GM21367 (cell line): ENCODE results near the gene VKORC1.
A peak's percentile ranks its signal among the peaks of the same experiment; 100 is the strongest.
"Not testable (repeated sequence)": the region's sequence is repeated elsewhere in the genome, so short reads cannot be mapped to it uniquely, and the experiment has no call there.

Source experiments
- ATAC-seq: cut with Tn5 transposase; IDR thresholded peaks from one replicate; pipeline ENCODE4 v1.9.1; 2021; ENCODE audit not compliant: unreplicated experiment

Gene VKORC1

DNA sequence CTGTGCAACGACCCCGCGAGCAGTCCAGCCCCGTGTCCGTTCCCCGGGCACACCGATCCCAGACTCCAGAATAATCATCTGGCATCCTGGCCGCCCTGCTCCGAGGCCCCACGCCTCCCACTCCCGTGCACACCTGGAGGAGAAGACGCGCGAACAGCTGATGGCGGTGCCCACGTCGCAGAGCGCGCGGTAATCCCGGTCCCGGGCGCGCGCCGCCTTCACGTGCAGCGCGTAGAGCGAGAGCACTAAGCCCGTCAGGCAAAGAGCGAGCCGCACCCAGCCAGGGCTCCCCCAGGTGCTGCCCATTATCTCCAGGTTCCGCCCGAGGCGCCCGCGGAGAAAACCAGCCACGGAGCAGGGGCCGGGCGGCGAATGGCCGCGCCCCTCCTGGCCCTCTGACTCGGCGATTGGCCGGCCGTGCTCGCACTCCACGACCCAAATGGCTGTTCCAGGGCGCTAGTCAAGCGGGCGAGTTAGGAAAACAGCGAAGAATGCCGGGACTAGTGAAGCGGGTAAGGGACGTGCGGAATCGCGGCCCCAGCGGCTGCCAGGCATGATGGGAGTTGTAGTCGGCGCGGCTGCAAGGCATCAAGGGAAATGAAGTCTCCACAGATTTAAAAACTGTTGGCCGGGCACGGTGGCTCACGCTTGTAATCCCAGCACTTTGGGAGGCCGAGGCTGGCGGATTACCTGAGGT lies at the start of gene VKORC1:
Gene VKORC1 (minus strand): TSS at position 374 of the 697 bp plus-strand sequence. CDS start 68 bp downstream, at position 306.
- peak; percentile 73 for ATAC-seq

GRCh38 chr16:31143694-31144148 lies 49.1 kb upstream of the VKORC1 start:
- ATAC-seq: no peak

DNA sequence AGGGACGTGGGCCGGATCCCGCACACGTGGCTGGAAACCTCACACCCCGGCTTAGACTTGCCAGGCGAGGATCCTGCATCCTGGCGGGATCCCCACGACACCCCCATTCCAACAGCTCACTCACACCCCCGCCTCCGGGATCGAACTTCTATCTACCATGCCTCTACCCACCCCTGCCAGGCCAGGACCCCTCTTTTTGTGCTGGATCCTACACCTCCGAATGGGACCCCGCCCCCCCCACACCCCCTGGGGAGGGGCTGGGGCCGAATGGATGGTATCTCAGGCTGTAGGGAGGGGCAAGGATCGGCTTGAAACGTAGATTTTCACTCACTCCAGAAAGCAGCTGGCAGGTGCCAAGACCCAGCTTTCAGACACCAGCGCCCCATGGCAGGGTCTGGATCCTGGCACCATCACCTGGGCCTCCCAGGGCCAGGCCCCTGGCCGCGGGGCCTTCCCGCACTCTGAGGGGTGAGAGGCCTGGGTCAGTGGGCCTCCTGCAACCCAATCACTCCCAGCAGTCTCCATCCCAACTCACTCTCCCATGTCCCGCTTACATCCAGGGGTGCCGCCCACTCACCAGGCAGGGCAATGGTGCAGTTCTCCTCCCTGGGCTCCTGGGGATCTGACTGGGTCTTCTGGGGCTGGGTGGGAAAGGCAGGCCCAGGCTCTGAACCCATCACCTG lies 48.6 kb upstream of the VKORC1 start:
- ATAC-seq: no peak

DNA sequence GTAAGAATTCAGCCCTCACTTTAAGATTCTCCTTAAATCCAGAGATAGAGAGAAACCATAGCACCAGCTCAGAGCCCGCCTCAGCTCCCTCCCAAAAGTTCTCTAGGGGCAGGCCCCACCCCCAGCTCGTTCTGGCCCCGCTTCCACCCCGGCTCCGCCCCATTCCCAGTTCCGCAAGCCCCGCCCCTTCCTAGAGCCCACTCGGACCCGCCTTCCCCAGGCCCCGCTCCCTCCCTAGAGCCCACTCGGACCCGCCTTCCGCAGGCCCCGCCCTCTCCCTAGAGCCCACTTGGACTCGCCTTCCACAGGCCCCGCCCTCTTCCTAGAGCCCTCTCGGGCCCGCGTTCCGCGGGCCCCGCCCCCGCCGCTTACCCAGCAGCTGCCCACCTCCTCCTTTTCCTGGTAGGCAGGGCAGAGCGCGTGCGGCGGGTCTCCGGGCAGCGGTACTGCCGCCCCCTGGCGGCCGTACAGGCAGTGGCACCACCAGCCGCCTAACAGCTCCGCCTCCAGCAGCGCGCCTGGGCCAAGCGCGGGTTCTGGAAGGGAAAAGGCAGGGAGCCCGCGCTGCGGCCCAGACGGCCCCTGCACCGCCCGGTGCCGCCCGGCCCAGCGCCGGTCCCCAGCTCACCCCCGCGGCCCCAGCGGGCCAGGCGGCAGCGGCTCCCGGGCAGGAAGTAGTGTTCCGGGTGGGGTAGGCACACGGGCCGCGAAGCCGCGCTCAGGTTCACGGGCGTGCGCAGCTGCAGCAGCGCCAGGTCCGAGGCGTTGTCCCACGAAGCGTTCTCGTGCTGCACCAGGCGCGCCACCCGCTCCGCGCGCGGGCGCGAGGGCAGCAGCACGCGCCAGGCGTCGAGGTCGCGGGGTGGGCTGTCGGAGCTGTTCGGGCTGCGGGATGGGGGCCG lies 47.8 kb upstream of the VKORC1 start:
- ATAC-seq: peak; percentile 86

DNA sequence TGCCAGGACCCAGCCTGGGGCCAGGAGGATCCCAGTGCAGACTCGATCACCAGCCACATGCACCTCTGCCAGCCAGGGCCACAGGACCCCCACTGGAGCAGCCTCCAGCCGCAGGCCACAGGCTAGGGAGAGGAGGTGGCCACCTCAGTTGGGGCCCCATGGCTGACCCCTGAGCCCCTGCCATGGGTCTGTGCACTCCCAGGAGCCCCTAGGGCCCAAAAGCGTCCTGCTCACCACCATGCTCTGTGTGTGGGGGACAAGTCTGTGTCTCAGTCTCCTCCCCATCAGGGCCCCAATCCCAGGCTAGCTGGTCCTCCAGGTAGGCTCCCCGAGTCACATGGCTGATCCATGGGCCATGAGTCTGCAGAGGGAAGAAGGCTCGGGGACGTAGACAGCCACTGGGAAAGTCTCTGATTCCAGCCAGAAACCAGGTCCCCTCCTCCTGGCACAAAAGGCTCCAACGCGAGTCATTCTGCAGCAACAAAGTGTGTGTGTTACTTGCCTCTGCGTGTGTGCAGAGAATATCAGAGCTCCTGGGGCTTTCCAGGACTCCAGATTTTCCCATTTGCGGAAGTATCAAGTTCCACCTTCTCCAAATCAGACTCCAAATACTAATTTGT lies 47.0 kb upstream of the VKORC1 start:
- no peak for ATAC-seq

GRCh38 chr16:31141071-31141469 lies 46.5 kb upstream of the VKORC1 start:
- not testable (repeated sequence) for ATAC-seq

- ATAC-seq: no peak
Observed at GRCh38 chr16:31138621-31139578, 44.3 kb upstream of the VKORC1 start.

DNA sequence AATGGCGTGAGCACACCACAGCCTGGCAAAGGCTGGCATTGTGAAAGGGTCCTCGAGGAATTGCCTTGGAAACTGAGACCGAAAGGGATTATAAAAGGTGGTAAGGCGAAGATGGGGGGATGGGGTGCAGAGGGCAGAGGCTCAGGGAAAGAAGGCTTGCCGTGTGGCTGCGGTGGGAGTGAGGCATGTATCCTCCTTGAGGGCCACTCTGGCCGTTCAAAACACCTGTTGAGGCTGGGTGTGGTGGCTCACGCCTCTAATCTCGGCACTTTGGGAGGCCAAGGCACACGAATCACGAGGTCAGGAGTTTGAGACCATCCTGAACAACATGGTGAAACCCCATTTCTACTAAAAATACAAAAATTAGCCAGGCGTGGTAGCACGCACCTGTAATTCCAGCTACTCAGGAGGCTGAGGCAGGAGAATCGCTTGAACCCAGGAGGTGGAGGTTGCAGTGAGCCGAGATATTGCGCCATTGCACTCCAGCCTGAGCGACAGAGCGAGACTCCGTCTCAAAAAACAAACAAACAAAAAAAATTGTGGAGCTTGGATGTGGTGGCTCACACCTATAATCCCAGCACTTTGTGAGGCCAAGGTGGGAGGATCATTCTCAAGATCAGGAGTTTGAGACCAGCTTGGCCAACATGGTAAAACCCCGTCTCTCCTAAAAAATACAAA lies 42.4 kb upstream of the VKORC1 start:
- ATAC-seq: not testable (repeated sequence)

- ATAC-seq: no peak
Observed at GRCh38 chr16:31136287-31136662, 41.7 kb upstream of the VKORC1 start.

DNA sequence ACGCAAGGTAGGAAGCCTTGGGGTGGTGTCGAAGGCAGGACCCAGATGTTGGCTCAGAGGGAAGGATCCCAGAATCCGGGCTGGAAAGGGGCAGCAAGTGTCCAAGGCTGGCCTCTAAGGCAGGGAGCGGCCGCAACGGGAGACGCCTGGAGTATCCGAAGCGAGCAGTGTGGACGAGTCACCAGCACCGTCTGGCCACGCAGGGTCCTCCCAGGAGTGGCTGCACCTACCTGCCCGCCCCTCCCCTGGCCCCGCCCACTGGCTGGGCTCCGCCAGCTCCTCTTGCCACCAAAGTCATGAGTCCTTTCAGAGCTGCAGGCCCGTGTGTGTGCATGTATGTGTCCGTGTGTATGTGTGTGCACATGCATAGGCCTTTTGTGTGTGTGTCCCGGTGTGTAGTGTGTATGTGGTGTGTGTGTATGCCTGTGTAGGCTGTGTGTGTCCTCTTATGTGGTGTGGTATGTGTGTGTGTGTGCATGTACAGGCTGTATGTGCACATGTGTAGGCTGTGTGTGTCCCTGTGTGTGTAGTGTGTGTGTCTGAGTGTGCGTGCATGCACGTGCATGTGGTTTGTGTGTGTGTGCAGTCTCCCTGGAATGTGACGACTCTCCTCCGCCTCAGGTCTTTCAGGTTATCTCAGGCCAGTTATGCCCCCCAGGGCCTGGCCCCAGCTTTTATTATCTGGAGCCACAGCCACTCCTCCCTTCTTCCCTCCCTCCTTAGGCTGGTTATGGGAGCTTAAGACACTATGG lies 41.1 kb upstream of the VKORC1 start, which contains the start of gene PRSS8:
Gene PRSS8 (minus strand): TSS at position 193 of the 752 bp plus-strand sequence. CDS start 229 bp downstream, outside the sequence.
- ATAC-seq: no peak

DNA sequence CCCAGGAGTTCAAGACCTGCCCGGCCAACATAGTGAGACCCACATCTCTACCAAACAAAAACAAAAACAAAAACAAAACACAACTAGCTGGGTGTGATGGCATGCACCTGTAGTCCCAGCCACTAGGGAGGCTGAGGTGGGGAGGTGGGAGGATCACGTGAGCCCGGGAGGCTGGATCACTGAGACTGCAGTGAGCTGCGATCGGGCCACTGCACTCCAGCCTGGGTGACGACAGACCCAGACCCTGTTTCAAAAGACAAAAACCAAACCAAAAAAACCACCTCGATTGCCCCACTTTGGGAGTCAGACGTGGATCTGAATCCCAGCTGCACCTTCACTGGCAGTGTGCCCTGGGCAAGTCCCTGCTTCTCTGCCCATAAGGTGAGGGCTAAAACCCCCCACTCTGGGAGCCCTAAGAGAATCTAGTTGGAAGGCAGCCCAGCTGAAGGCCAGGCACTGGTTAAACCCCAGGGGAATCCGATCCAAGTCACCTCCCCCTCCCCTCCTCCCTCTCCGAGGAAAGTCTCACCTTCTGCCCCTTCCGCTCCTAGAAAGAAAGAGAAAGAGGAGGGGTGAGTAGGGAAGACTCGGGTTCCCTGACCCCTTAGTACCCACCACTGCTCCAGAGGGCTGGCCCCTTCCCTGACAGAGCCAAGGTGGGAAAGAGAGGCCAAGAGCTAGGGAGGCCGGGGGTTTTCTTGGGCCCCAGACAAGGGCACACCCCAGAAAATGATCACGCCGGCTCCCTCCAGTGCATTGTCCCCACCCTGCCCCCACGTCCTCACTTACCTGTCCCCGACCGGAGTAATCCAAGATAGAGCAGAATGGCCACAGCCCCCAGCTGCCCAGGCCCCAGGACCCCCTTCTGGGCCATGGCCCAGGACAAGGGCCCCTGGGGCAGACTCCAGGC lies 40.3 kb upstream of the VKORC1 start:
- ATAC-seq: no peak

DNA sequence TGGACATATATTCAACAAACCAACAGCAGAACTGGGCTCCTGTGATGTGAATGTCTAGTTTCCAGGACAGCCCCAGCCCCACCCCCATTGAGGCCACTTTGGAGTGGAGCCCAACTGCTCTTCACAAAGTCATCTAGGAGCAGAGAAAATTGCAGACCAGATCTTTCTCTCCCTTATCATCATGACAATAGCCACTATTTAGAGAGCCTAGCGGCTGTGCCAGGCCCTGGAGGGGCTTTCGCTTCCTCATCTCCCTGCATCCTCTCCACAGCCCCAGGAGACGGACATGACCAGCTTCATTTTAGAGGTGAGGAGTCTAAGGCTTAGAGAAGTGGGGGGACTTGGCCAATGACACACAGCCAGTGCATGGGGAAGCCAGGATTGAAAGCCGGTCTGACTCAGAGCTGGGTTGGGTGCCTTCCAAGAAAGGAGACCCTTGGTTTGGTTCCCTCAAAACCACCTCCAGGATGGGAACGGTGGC lies 39.5 kb upstream of the VKORC1 start:
- no peak for ATAC-seq

DNA sequence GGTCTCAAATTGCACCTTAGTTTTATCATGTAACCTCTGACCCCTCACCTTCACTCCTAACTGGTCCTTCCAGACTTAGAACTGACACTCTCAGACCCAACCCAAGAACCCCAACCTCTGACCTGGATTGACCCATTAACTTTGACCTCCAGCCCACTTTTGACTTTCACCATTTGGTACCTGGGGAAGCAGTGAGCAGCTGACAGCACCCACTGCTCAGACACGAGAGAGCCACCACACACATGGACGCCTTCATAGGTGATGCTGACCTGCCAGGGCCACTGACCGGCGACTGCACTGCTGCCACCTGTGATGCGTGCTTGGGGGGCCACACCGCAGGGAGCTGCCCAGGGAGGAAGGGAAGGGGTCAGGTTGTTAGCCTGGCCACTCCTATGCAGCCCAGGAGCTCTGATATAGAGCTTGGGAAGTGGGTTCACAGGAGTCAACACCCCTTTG lies 38.5 kb upstream of the VKORC1 start:
- no peak for ATAC-seq

GRCh38 chr16:31132303-31132979 lies 37.8 kb upstream of the VKORC1 start:
- ATAC-seq: no peak

- ATAC-seq: no peak
Observed at GRCh38 chr16:31131841-31132271, 37.3 kb upstream of the VKORC1 start.

DNA sequence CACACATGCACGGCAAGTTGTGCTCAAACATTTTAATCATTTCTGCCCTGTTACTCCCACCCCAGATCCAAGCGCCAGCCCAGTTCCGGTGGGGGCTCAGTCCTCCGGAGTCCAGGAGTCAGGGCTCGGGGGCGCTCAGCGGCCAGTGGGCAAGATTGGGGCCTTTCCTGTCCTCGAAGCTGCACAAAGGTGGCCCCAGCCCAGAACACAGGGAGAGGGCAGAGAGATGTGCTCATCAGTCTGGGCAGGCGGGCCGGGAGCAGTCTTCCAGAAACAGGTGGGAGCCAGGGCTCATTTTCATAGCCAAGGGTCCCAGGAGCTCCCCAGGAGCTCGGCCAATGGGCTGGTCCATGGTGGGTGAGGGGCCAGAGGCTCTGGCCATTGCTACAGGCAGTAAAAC lies 36.8 kb upstream of the VKORC1 start:
- no peak for ATAC-seq

GRCh38 chr16:31130899-31131298 lies 36.3 kb upstream of the VKORC1 start:
- no peak for ATAC-seq
